MCF 10A (cell line): ENCODE results near the gene PUSL1. TPM values are rescaled to one million over a fixed set of nuclear protein-coding genes. Genes with fewer than 3 reads are reported as not detected.

ENCODE experiments used
- BruUV-seq: library from RNA; stranded (reverse); fragments of 400-500 nt; replicated peaks from 2 replicates; lab custom pipeline; 2021; lab: Mats Ljungman, UMichigan
- CTCF ChIA-PET: fragments of 300-600 bp; sonication (Branson Sonifier 250); formaldehyde crosslinking; extraction: SDS; loops from one replicate; lab custom pipeline; 2021; ENCODE audit warnings: antibody characterized with exemption, inconsistent platforms; lab: Yijun Ruan, JAX
- POLR2A ChIA-PET: fragments of 300-600, 350-650 bp; sonication (Branson Sonifier 250); formaldehyde crosslinking; extraction: SDS; loops from one replicate; lab custom pipeline; 2020; ENCODE audit warnings: antibody characterized with exemption, inconsistent platforms; lab: Yijun Ruan, JAX
- DNase-seq: peaks from one replicate; pipeline ENCODE4 v3.0.0-alpha.2; 2018; ENCODE audit not compliant: unreplicated experiment
- H3K27ac Mint-ChIP-seq: one replicate; pipeline ENCODE4 v1.8.0; 2022; ENCODE audit warnings: mild to moderate bottlenecking, low read depth, mixed read lengths; ENCODE audit not compliant: unreplicated experiment
- H3K27me3 Mint-ChIP-seq: one replicate; pipeline ENCODE4 v1.8.0; 2022; ENCODE audit warnings: mixed read lengths; ENCODE audit not compliant: insufficient read depth, unreplicated experiment
- H3K36me3 Mint-ChIP-seq: one replicate; pipeline ENCODE4 v1.8.0; 2022; ENCODE audit warnings: mild to moderate bottlenecking, moderate library complexity, mixed read lengths; ENCODE audit not compliant: insufficient read depth, unreplicated experiment
- H3K4me1 Mint-ChIP-seq: one replicate; pipeline ENCODE4 v1.8.0; 2022; ENCODE audit warnings: mixed read lengths; ENCODE audit not compliant: insufficient read depth, unreplicated experiment
- H3K4me3 Mint-ChIP-seq: one replicate; pipeline ENCODE4 v1.8.0; 2022; ENCODE audit warnings: mild to moderate bottlenecking, moderate library complexity, mixed read lengths; ENCODE audit not compliant: unreplicated experiment
- H3K9me3 Mint-ChIP-seq: one replicate; pipeline ENCODE4 v1.8.0; 2022; ENCODE audit warnings: mixed read lengths; ENCODE audit not compliant: unreplicated experiment
- intact Hi-C: fragments of 100-400 bp; cut with micrococcal nuclease; formaldehyde crosslinking; loops from 2 replicates; pipeline ENCODE4 v1.14.1; 2022
- total RNA-seq: library from RNA; stranded (reverse); gene quantifications from 2 replicates; pipeline ENCODE4 v1.2.3, GENCODE V29; 2022
- TF ChIP-seq, protein P1 (sequence below): fragments of 200-600 bp; IDR thresholded peaks from one replicate; pipeline ENCODE4 v1.8.0; 2022; ENCODE audit warnings: antibody characterized with exemption, mild to moderate bottlenecking; ENCODE audit not compliant: unreplicated experiment

PUSL1 gene
- total RNA-seq, 1 experiment from 2014 or later: 27.4 TPM

GRCh38 chr1:1326075-1326605, 17.7 kb downstream of the PUSL1 start:
- Mint-ChIP-seq H3K27me3 (no peaks in the 10 kb centered on the region), H3K9me3 (no peaks in the 10 kb centered on the region), H3K36me3 (peaks cover 23% of the 10 kb centered on the region), H3K27ac (no peak overlapping the region), H3K4me3 (peak overlapping the region; percentile 70), H3K4me1 (peaks cover 20% of the 10 kb centered on the region)
- POLR2A ChIA-PET: interaction anchor here (0.5 to 2.3 kb wide), 9 partner anchors 8 to 257 kb away, joined by 3 to 21 read pairs (median 3); partner anchors contain the start of gene AURKAIP1
- TF ChIP-seq, protein P1, sequence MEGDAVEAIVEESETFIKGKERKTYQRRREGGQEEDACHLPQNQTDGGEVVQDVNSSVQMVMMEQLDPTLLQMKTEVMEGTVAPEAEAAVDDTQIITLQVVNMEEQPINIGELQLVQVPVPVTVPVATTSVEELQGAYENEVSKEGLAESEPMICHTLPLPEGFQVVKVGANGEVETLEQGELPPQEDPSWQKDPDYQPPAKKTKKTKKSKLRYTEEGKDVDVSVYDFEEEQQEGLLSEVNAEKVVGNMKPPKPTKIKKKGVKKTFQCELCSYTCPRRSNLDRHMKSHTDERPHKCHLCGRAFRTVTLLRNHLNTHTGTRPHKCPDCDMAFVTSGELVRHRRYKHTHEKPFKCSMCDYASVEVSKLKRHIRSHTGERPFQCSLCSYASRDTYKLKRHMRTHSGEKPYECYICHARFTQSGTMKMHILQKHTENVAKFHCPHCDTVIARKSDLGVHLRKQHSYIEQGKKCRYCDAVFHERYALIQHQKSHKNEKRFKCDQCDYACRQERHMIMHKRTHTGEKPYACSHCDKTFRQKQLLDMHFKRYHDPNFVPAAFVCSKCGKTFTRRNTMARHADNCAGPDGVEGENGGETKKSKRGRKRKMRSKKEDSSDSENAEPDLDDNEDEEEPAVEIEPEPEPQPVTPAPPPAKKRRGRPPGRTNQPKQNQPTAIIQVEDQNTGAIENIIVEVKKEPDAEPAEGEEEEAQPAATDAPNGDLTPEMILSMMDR: no peak
- intact Hi-C loops: no loop called here
- no TSS peak for BruUV-seq
- CTCF ChIA-PET: interaction anchor here (0.9 kb wide), 1 partner anchor 262 kb away, joined by 6 read pairs; no protein-coding TSS in a partner anchor
- DNase-seq: no peak

- POLR2A ChIA-PET: interaction anchor here (0.6 to 0.9 kb wide), 4 partner anchors 10 to 48 kb away, joined by 3 to 4 read pairs (median 3); partner anchors contain the start of gene AURKAIP1
- Mint-ChIP-seq H3K27ac (no peak overlapping the region), H3K36me3 (peaks cover 23% of the 10 kb centered on the region), H3K4me3 (no peak overlapping the region), H3K9me3 (no peaks in the 10 kb centered on the region), H3K4me1 (peaks cover 16% of the 10 kb centered on the region), H3K27me3 (no peaks in the 10 kb centered on the region)
- CTCF ChIA-PET: interaction anchor here (1.1 kb wide), 1 partner anchor 44 kb away, joined by 3 read pairs; no protein-coding TSS in a partner anchor
- BruUV-seq: no TSS peak
- intact Hi-C loops: no loop called here
- TF ChIP-seq, protein P1: no peak
- DNase-seq: no peak
These were observed 18.9 kb downstream of the PUSL1 start for GRCh38 chr1:1327291-1327690.

- intact Hi-C loops: no loop called here
- Mint-ChIP-seq H3K36me3 (peaks cover 32% of the 10 kb centered on the region), H3K9me3 (no peaks in the 10 kb centered on the region), H3K27ac (no peak overlapping the region), H3K4me1 (peaks cover 13% of the 10 kb centered on the region), H3K4me3 (no peak overlapping the region), H3K27me3 (no peaks in the 10 kb centered on the region)
- TF ChIP-seq, protein P1: no peak
- ChIA-PET POLR2A (no interaction called here), CTCF (no interaction called here)
- no peak for DNase-seq
- no TSS peak for BruUV-seq
These were observed 19.9 kb downstream of the PUSL1 start for GRCh38 chr1:1328254-1328653.

DNA sequence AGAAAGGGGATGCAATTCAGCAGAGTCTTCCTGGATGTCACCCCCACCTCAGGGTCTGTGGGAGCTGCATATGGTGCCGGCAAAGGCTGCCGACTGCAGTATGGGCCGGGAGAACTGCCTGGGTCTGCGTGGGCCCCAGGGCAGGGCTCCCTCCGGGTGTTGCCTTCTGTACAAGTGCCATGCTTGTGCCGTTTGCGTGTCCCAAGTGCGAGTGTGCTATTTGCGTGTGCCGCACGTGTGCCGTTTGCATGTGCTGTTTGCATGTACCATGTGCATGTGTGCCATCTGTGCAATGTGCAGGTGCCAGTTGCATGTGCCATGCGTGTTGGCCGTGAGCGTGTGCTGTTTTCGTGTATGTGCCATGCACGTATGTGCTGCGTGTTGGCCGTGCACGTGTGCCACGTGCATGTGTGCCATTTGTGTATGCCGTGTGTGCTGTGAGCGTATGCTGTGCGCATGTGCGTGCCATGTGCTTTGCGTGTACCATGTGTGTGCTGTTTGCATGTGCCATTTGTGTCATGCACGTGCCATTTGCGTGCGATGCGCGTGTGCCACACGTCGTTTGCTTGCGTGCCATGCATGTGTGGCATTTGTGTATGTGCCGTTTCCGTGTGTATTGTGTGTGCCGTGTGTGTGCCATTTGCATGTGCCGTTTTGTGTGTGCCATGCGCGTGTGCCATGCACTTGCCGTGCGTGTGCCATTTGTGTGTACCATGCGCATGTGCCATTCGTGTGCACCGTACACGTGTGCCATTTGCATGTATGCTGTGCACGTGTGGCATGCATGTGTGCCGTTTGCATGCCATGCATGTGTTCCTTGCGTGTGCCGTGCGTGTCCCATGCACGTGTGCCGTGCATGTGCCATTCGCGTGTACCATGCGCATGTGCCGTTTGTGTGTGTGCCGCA, 21.2 kb downstream of the PUSL1 start:
- intact Hi-C loops: no loop called here
- Mint-ChIP-seq H3K36me3 (peaks cover 40% of the 10 kb centered on the region), H3K4me1 (peaks cover 6% of the 10 kb centered on the region), H3K27me3 (no peaks in the 10 kb centered on the region), H3K4me3 (no peak overlapping the region), H3K9me3 (no peaks in the 10 kb centered on the region), H3K27ac (no peak overlapping the region)
- no peak for DNase-seq
- ChIA-PET CTCF (interaction anchor here (0.6 kb wide), 1 partner anchor 55 kb away, joined by 3 read pairs; no protein-coding TSS in a partner anchor), POLR2A (no interaction called here)
- TF ChIP-seq, protein P1: no peak
- BruUV-seq: no TSS peak
